ENCODE results near the gene ZER1. TPM values are rescaled to one million over a fixed set of nuclear protein-coding genes. Genes with fewer than 3 reads are reported as not detected.
A peak's percentile ranks its signal among the peaks of the same experiment; 100 is the strongest.
"Not testable (repeated sequence)": the region's sequence is repeated elsewhere in the genome, so short reads cannot be mapped to it uniquely, and the experiment has no call there.

The ZER1 gene
- total RNA-seq, 3 donors from 2014 or later (not counting 1 experiment from before 2014, with no cell fraction given), result 35.0 to 37.4 (median 35.2) TPM

- ATAC-seq (peak; percentile 34 to 39 (median 39)), DNase-seq (peak in 1 of 2 donors; percentile 45)
- no peaks in the 10 kb centered on the region for H3K9me3 ChIP-seq (ENCODE audit: control insufficient read depth, insufficient read depth, low read length)
- H3K36me3 ChIP-seq (ENCODE audit: control insufficient read depth, insufficient read depth, low read length), result no peaks in the 10 kb centered on the region
- H3K4me3 ChIP-seq (ENCODE audit: low read length), result peak overlapping the region; percentile 46
- Mint-ChIP-seq H3K9me3 (no peaks in the 10 kb centered on the region), H3K36me3 (no peaks in the 10 kb centered on the region), H3K4me3 (peak overlapping the region; percentile 54), H3K27me3 (ENCODE audit: low read depth in 2 of 2) (no peaks in the 10 kb centered on the region), H3K27ac (peak overlapping the region in 1 of 2 donors; percentile 84), H3K4me1 (peaks cover 5 to 13% of the 10 kb centered on the region in 2 donors)
- H3K4me1 ChIP-seq (ENCODE audit: control insufficient read depth, insufficient read depth, low read length), result peaks cover 19% of the 10 kb centered on the region
- intact Hi-C loops (cut with micrococcal nuclease), result no loop called here
- H3K27ac ChIP-seq (ENCODE audit: low read length), result no peak overlapping the region
- H3K27me3 ChIP-seq (ENCODE audit: control insufficient read depth, insufficient read depth, low read length), result no peaks in the 10 kb centered on the region
- 8% methylated on average over 55 of the region's 55 CpGs for WGBS (ENCODE audit: insufficient coverage)
- no peak for TF ChIP-seq CTCF (IDR thresholded peaks at IDR 0.05)
Observed at GRCh38 chr9:128702949-128703615, 68.6 kb downstream of the ZER1 start.

DNA sequence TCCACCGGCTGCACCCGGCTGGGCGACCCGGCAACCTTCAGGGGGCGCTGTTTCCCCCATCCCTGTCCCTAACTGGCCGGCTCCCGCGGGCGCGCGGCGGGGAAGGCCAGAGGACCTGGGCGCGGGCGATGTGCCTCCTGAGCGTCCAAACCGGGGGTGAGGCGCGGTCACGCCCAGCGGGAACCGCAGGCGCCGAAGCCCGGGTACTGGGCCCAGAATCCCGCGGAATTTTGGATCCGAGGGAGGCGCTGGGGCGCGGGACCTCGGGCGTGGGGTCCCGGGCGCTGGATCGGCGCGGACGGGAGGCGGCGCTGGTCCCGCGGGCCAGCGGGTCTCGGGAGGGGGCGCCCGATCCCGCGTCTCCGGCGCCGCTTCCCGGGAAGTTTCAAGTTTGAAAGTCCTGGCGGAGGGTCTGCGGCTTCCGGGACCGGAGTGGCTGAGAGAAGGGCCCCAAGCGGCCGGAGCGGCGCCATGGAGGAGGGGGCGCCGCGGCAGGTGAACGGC, 69.2 kb downstream of the ZER1 start, which contains the start of gene PKN3:
PKN3 (plus strand) TSS at position 59 of the 504 bp plus-strand sequence; CDS start at position 472, 413 bp downstream.
- Mint-ChIP-seq H3K27me3 (ENCODE audit: low read depth in 2 of 2) (no peaks in the 10 kb centered on the region), H3K4me1 (peaks cover 5 to 13% of the 10 kb centered on the region in 2 donors)
- H3K27me3 ChIP-seq (ENCODE audit: control insufficient read depth, insufficient read depth, low read length), result no peaks in the 10 kb centered on the region

DNA sequence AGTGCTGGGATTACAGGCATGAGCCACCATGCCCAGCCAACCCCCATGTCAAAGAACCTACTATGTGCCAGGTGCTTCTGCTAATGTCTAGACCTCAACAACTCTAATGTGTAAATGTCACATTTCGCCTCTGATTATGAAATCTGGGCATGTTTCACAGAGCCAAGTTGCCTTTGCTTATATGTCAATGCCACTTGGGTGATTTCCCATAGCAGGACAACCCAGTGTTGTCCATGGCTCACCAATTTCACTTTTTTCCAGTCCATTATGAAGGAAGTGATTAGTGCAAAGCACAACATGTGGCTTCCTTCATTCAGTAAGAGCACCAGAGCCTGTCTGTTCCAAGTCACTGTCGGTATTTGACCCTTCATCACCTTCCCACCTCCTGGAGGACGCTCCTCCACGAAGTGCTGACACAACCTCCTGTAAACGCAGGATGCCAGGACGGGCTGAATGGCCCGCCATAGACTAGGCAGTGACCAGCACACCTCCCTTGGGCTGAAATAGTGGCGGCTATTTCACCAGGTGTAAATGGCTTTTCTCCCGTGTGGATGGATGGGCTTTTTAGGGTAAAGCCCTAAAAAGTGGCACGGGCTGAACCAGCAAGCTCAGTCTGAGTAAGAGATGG, 70.4 kb downstream of the ZER1 start:
- no peak for DNase-seq
- no peak overlapping the region for H3K27ac ChIP-seq (ENCODE audit: low read length)
- 96% methylated on average over 10 of the region's 10 CpGs for WGBS (ENCODE audit: insufficient coverage)
- no peaks in the 10 kb centered on the region for H3K9me3 ChIP-seq (ENCODE audit: control insufficient read depth, insufficient read depth, low read length)
- Mint-ChIP-seq H3K36me3 (peaks cover 4% of the 10 kb centered on the region), H3K9me3 (no peaks in the 10 kb centered on the region), H3K27ac (no peak overlapping the region), H3K27me3 (ENCODE audit: low read depth in 2 of 2) (no peaks in the 10 kb centered on the region), H3K4me1 (peaks cover 7 to 15% of the 10 kb centered on the region in 2 donors), H3K4me3 (peak overlapping the region; percentile 62)
- H3K27me3 ChIP-seq (ENCODE audit: control insufficient read depth, insufficient read depth, low read length), result no peaks in the 10 kb centered on the region
- peaks cover 4% of the 10 kb centered on the region for H3K36me3 ChIP-seq (ENCODE audit: control insufficient read depth, insufficient read depth, low read length)
- intact Hi-C loops (cut with micrococcal nuclease), result no loop called here
- TF ChIP-seq CTCF (IDR thresholded peaks at IDR 0.05), result no peak
- no peak overlapping the region for H3K4me3 ChIP-seq (ENCODE audit: low read length)
- no peak for ATAC-seq
- peaks cover 19% of the 10 kb centered on the region for H3K4me1 ChIP-seq (ENCODE audit: control insufficient read depth, insufficient read depth, low read length)

More for the DNA sequence above, 69.2 kb downstream of the ZER1 start, which contains the start of gene PKN3:
- no peaks in the 10 kb centered on the region for H3K9me3 ChIP-seq (ENCODE audit: control insufficient read depth, insufficient read depth, low read length)
- H3K27ac ChIP-seq (ENCODE audit: low read length), result no peak within 1 kb of the TSS
- peak; percentile 90 for TF ChIP-seq CTCF (IDR thresholded peaks at IDR 0.05)
- Mint-ChIP-seq H3K9me3 (no peaks in the 10 kb centered on the region), H3K27ac (peak within 1 kb of the TSS in 1 of 2 donors; percentile 84), H3K36me3 (no peaks in the 10 kb centered on the region), H3K4me3 (peak within 1 kb of the TSS; percentile 92)
- under 1% methylated on average over 65 of the region's 65 CpGs for WGBS (ENCODE audit: insufficient coverage)
- peak; percentile 91 to 92 for DNase-seq
- H3K4me3 ChIP-seq (ENCODE audit: low read length), result peak within 1 kb of the TSS; percentile 46
- peaks cover 19% of the 10 kb centered on the region for H3K4me1 ChIP-seq (ENCODE audit: control insufficient read depth, insufficient read depth, low read length)
- ATAC-seq, result peak; percentile 92 to 95 (median 93)
- no peaks in the 10 kb centered on the region for H3K36me3 ChIP-seq (ENCODE audit: control insufficient read depth, insufficient read depth, low read length)
- intact Hi-C loops (cut with micrococcal nuclease), result no loop called here

DNA sequence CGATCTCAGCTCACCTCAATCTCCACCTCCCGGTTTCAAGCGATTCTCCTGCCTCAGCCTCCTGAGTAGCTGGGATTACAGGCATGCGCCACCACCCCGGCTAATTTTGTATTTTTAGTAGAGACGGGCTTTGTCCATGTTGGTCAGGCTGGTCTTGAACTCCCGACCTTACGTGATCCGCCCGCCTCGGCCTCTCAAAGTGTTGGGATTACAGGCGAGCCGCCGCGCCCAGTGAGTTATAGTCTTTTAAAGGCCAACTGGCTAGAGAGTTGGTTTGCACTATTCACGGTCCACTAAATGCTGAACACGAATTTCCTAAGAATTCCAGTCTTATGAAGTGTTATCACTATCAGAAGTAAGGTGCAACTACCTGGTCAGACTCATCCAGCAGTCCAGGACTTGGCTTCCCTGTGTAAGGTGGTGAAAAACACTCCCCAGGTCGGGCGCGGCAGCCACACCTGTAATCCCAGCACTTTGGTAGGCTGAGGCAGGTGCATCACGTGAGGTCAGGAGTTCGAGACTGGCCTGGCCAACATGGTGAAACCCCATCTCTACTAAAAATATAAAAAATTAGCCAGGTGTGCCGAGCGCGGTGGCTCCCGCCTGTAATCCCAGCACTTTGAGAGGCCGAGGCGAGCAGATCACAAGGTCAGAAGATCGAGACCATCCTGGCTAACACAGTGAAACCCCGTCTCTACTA, 72.5 kb downstream of the ZER1 start:
- H3K36me3 Mint-ChIP-seq, result peaks cover 16% of the 10 kb centered on the region

More for the DNA sequence above, 72.5 kb downstream of the ZER1 start:
- H3K36me3 ChIP-seq (ENCODE audit: control insufficient read depth, insufficient read depth, low read length), result peaks cover 15% of the 10 kb centered on the region
- peaks cover 19% of the 10 kb centered on the region for H3K4me1 ChIP-seq (ENCODE audit: control insufficient read depth, insufficient read depth, low read length)
- H3K4me1 Mint-ChIP-seq, result peaks cover 11 to 18% of the 10 kb centered on the region in 2 donors
- H3K4me3 Mint-ChIP-seq; H3K27me3 Mint-ChIP-seq (ENCODE audit: low read depth in 2 of 2); H3K9me3 ChIP-seq (ENCODE audit: control insufficient read depth, insufficient read depth, low read length); H3K4me3 ChIP-seq (ENCODE audit: low read length); DNase-seq; ATAC-seq; H3K27ac ChIP-seq (ENCODE audit: low read length); intact Hi-C loops (cut with micrococcal nuclease); H3K27ac Mint-ChIP-seq; H3K9me3 Mint-ChIP-seq; H3K27me3 ChIP-seq (ENCODE audit: control insufficient read depth, insufficient read depth, low read length): not testable (repeated sequence)
- WGBS (ENCODE audit: insufficient coverage), result 97% methylated on average over 29 of the region's 30 CpGs
